LNCAP (cell line): Measurements from ENCODE around the gene SVBP.
A peak's percentile ranks its signal among the peaks of the same experiment; 100 is the strongest.

Experiments
- CTCF ChIP-seq: fragments of 450-650 bp; IDR thresholded peaks from 2 replicates; pipeline ENCODE4 v1.5.1; 2017; ENCODE audit warnings: mild to moderate bottlenecking

The SVBP gene

GRCh38 chr1:42784946-42785693 is 32.1 kb downstream of the SVBP start, which contains the start of gene TMEM269:
TMEM269 (plus strand) TSS chr1:42784991; CDS start chr1:42789894, 4,903 bp downstream.
- TF ChIP-seq CTCF, result no peak

- TF ChIP-seq CTCF, result no peak
Measured at GRCh38 chr1:42784547-42784945, 32.7 kb downstream of the SVBP start.

GRCh38 chr1:42783092-42783491 is 34.1 kb downstream of the SVBP start:
- no peak for TF ChIP-seq CTCF

- TF ChIP-seq CTCF, result no peak
Measured at GRCh38 chr1:42780176-42780575, 37.0 kb downstream of the SVBP start.

- TF ChIP-seq CTCF, result no peak
Measured at GRCh38 chr1:42779725-42780124, 37.5 kb downstream of the SVBP start.

GRCh38 chr1:42777852-42778251 is 39.3 kb downstream of the SVBP start:
- peak; percentile 60 for TF ChIP-seq CTCF

GRCh38 chr1:42776502-42776901 is 40.7 kb downstream of the SVBP start:
- no peak for TF ChIP-seq CTCF
